ENCODE results near the gene MRPL10.
"Not testable (repeated sequence)": the region's sequence is repeated elsewhere in the genome, so short reads cannot be mapped to it uniquely, and the experiment has no call there.

MRPL10 gene

DNA sequence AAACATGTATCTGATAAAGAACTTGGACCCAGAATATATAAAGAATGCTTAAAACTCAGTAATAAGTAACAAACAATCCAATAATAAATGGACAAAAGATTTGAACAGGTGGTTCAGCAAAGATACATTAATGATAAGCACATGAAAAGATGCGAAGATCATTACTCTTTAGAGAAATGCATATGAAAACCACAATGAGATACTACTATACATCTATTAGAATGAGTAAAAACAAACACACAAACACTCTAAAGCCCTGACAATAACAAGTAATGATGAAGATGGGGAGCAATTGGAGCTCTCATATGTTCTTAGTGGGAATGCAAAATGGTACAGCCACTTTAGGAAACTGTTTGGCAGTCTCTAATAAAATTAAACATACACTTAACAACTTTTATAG, 38.9 kb downstream of the MRPL10 start:
- DNase-seq (ENCODE audit: low read depth, low spot score) = no peak

DNA sequence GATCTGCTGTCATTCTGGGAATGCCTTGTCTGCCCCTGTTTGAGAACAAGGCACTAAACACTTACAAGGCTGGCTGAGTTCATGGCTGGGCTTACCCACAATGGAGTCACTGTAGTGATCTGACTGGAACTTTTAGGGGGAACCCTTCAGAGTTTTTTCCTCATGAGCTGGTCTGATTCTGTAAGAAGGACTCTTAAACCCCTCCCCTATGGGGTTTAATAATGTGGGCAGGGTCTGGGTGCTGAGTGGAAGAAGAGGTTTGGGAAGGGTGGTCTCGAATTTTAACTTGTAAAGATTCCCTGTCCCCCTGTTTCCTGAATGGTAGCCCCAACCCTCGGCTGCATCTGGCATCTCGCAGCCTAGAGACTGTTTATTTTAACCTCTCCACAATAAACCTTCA, 40.3 kb downstream of the MRPL10 start:
- no peak for DNase-seq (ENCODE audit: low read depth, low spot score)

DNA sequence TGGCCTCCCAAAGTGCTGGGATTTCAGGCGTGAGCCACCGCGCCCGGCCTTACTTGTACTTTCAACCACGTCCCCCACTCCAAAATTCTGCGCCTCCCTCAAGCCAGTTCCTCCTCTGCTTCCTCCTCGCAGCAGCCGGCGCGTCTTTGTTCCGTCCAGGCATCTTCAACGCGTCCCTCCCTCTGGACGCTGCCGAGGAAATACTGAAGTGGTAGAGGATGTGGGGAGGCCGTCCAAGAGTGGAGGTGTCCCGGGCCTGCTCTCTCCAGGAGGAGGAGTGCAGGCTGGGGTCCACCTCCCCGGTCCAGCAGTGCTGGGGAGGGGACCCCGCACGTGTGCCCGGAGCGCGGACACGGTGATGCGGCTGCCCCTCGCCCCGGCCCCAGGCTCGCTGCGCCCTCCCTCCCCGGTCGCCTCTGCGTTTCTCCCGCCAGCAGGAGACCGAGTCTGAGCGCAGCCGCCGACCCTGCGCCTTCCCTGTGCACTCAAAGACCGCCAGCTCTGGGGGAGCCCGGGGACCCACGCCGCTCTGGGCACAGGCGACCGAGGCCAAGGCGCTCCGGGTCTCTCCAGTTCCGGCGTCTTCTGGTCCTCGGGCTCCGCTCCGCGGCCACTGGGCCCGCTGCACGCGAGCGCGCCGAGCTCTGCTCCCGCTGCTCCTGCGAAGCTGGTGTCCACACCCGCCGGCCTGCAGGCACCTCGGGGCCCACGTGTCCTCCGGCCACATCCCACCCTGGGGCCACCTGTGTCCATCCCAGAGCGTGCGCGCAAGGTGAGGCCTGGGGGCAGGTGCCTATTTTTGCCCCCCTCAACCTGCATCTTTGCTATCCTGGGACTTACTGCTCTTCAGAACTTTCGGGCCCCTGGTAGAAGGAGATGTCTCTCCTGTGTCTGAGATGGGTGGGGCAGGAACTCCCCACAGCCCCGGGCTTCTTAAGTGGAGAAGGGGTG, 41.5 kb downstream of the MRPL10 start:
- no peak for DNase-seq (ENCODE audit: low read depth, low spot score)

GRCh38 chr17:47785538-47786123, 45.7 kb downstream of the MRPL10 start:
- DNase-seq (ENCODE audit: low read depth, low spot score) = no peak

GRCh38 chr17:47781397-47781796, 49.9 kb downstream of the MRPL10 start:
- DNase-seq (ENCODE audit: low read depth, low spot score) = no peak

DNA sequence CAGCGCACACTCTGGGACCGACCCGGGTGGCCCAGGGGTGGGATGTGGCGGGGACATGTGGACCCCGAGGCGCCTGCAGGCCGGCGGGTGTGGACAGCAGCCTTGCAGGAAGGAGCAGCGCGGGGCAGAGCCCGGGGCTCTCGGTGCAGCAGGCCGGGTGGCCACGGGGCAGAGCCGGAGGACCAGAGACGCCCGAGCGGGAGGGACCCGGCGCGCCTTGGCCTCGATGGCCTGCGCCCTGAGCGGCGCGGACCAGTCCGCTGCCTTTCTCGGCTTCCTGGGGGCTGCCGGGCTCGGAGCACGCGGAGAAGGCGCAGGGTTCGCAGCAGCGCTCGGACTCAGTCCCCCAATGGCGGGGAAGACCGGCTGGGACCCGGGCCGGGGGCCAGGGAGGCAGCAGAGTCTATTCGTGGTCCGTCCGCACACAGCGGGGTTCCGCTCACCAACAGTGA, 53.1 kb downstream of the MRPL10 start:
- DNase-seq (ENCODE audit: low read depth, low spot score) = no peak

- DNase-seq (ENCODE audit: low read depth, low spot score) = peak; percentile 15
Measured at GRCh38 chr17:47776330-47777197, 54.8 kb downstream of the MRPL10 start.

DNA sequence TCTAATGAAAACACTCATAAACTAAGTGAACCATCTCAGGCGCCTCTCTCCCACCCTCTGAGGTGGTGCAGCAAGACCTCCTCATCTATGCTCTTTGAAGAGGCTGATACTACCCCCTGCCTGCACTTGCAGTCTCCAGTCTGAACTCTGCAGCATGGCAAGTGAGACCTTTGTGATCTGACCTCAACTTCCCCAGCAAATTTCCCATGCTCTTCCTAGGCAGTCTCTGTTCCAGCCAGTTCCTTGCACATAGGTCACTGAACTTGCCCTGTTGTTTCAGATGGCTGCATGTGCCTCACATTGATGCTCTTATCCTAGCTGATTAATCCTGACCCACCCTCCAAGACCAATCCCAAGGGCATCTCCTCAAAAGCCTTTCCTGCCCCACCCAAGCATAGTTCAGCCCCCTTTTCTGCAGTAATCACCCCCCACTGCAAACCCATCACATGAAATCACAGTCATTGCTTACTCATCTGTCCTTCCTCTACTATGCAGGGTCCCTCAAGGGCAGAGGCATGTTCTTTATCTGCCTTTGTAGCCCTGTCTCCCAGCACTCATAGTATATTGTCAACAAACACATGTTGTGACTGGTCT, 56.3 kb downstream of the MRPL10 start:
- no peak for DNase-seq (ENCODE audit: low read depth, low spot score)

- no peak for DNase-seq (ENCODE audit: low read depth, low spot score)
Measured at GRCh38 chr17:47774331-47774730, 57.0 kb downstream of the MRPL10 start.

- not testable (repeated sequence) for DNase-seq (ENCODE audit: low read depth, low spot score)
Measured at GRCh38 chr17:47773649-47774048, 57.7 kb downstream of the MRPL10 start.

Measured in activated CD4-positive, CD25-positive, alpha-beta regulatory T cell treated with anti-CD3 and anti-CD28 coated beads, Interleukin-2, amount 50 U/mL, for 16 hours (primary cell).